ENCODE data around the gene UBFD1.
"Not testable (repeated sequence)": the region's sequence is repeated elsewhere in the genome, so short reads cannot be mapped to it uniquely, and the experiment has no call there.

UBFD1 gene

GRCh38 chr16:23527961-23528643 lies 29.4 kb upstream of the UBFD1 start:
- DNase-seq = no peak

- no peak for DNase-seq
These were observed 28.8 kb upstream of the UBFD1 start for GRCh38 chr16:23528644-23529310.

GRCh38 chr16:23530062-23530461 lies 27.5 kb upstream of the UBFD1 start:
- DNase-seq = no peak

- no peak for DNase-seq
These were observed 25.1 kb upstream of the UBFD1 start for GRCh38 chr16:23532448-23532847.

GRCh38 chr16:23534868-23535860 lies 22.4 kb upstream of the UBFD1 start:
- no peak for DNase-seq

- no peak for DNase-seq
These were observed 21.6 kb upstream of the UBFD1 start for GRCh38 chr16:23535901-23536300.

GRCh38 chr16:23537390-23537789 lies 20.1 kb upstream of the UBFD1 start:
- no peak for DNase-seq

- DNase-seq = no peak
These were observed 18.6 kb upstream of the UBFD1 start for GRCh38 chr16:23538919-23539278.

- DNase-seq = no peak
These were observed 17.3 kb upstream of the UBFD1 start for GRCh38 chr16:23539984-23540816.

GRCh38 chr16:23540817-23541178 lies 16.7 kb upstream of the UBFD1 start:
- DNase-seq = not testable (repeated sequence)

GRCh38 chr16:23544436-23544835 lies 13.1 kb upstream of the UBFD1 start:
- DNase-seq = no peak

- DNase-seq = no peak
These were observed 7.6 kb upstream of the UBFD1 start for GRCh38 chr16:23549938-23550337.

GRCh38 chr16:23552161-23552560 lies 5.4 kb upstream of the UBFD1 start:
- no peak for DNase-seq

- no peak for DNase-seq
These were observed 3.0 kb upstream of the UBFD1 start for GRCh38 chr16:23554536-23554935.

- DNase-seq = peak; percentile 19
These were observed 514 bp downstream of the UBFD1 start for GRCh38 chr16:23557779-23558702.

- no peak for DNase-seq
These were observed 4.1 kb downstream of the UBFD1 start for GRCh38 chr16:23561586-23561985.

- DNase-seq = no peak
These were observed 5.0 kb downstream of the UBFD1 start for GRCh38 chr16:23562505-23562904.

- DNase-seq = no peak
These were observed 5.7 kb downstream of the UBFD1 start for GRCh38 chr16:23563186-23563585.

GRCh38 chr16:23564575-23565363 lies 7.2 kb downstream of the UBFD1 start:
- DNase-seq = no peak

- DNase-seq = no peak
These were observed 9.2 kb downstream of the UBFD1 start for GRCh38 chr16:23566724-23567123.

Data from fibroblast of skin of back (primary cell).